ENCODE data around the gene PSMD14.

Gene PSMD14

GRCh38 chr2:161388146-161388779 lies 80.0 kb downstream of the PSMD14 start:
- no peak for DNase-seq

GRCh38 chr2:161391737-161392506 lies 83.7 kb downstream of the PSMD14 start:
- no peak for DNase-seq

GRCh38 chr2:161400076-161400475 lies 91.9 kb downstream of the PSMD14 start:
- DNase-seq: no peak

GRCh38 chr2:161402297-161402696 lies 94.1 kb downstream of the PSMD14 start:
- DNase-seq: no peak

- no peak for DNase-seq
Observed at GRCh38 chr2:161406316-161406715, 98.1 kb downstream of the PSMD14 start.

- DNase-seq: no peak
Observed at GRCh38 chr2:161407597-161407996, 99.4 kb downstream of the PSMD14 start.

GRCh38 chr2:161409308-161409907 lies 101.2 kb downstream of the PSMD14 start:
- DNase-seq: no peak

GRCh38 chr2:161412346-161412745 lies 104.1 kb downstream of the PSMD14 start:
- DNase-seq: no peak

- no peak for DNase-seq
Observed at GRCh38 chr2:161414042-161415033, 106.1 kb downstream of the PSMD14 start.

- no peak for DNase-seq
Observed at GRCh38 chr2:161415034-161415986, 107.1 kb downstream of the PSMD14 start.

GRCh38 chr2:161415987-161416707 lies 107.9 kb downstream of the PSMD14 start, which contains the start of gene TBR1:
TSS of gene TBR1 (plus strand) at chr2:161416297. CDS start at chr2:161416411, 114 bp downstream.
- no peak for DNase-seq

- DNase-seq: no peak
Observed at GRCh38 chr2:161416708-161417437, 108.6 kb downstream of the PSMD14 start.

- no peak for DNase-seq
Observed at GRCh38 chr2:161417438-161418274, 109.4 kb downstream of the PSMD14 start.

GRCh38 chr2:161418275-161418714 lies 110.1 kb downstream of the PSMD14 start:
- DNase-seq: no peak

- no peak for DNase-seq
Observed at GRCh38 chr2:161418715-161419637, 110.8 kb downstream of the PSMD14 start.

- DNase-seq: no peak
Observed at GRCh38 chr2:161419638-161420190, 111.5 kb downstream of the PSMD14 start.

- DNase-seq: no peak
Observed at GRCh38 chr2:161420406-161421074, 112.3 kb downstream of the PSMD14 start.

All from SIG-M5 (cell line).